Measurements from ENCODE around the gene BGLAP.

Gene BGLAP

DNA sequence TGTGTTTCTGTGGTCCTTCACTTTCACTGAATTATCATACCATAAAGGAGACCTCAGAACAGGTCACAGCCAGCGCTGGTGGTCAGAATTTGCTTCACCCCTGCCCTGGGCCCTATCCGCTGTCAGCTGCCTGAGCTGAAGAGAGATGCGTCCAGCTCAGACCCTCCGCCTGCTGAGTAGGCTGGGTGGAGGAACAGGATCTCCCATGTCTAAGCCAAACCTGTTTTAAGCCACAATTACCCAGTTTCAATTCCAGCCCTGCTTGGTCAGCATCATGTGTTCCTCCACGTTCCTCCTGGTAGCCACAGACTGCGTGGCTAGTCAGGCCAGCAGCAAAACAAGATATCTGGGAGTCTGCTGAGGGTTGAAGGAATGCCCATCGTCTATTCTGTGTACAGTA lies 13.5 kb upstream of the BGLAP start:
- no peak for DNase-seq

- no peak for DNase-seq
Observed at GRCh38 chr1:156229809-156230472, 12.0 kb upstream of the BGLAP start.

DNA sequence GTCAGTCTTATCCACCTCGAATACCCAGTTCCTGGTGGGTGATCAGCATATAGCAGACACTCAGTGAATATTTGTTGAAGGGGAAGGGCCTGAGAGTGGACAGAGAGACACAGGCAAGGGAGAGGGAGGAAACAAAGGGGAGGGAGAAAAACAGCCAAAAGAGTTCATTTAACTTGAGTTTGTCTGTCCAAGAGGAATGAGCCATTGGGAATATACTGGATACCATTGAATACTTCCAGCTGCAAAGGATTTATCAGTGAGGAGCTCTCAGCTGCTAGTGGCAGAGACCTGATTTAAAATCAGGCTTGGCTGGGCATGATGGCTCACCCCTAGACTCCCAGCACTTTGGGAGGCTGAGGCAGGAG lies 11.5 kb upstream of the BGLAP start:
- DNase-seq, result no peak

- no peak for DNase-seq
Observed at GRCh38 chr1:156232201-156232894, 9.6 kb upstream of the BGLAP start.

DNA sequence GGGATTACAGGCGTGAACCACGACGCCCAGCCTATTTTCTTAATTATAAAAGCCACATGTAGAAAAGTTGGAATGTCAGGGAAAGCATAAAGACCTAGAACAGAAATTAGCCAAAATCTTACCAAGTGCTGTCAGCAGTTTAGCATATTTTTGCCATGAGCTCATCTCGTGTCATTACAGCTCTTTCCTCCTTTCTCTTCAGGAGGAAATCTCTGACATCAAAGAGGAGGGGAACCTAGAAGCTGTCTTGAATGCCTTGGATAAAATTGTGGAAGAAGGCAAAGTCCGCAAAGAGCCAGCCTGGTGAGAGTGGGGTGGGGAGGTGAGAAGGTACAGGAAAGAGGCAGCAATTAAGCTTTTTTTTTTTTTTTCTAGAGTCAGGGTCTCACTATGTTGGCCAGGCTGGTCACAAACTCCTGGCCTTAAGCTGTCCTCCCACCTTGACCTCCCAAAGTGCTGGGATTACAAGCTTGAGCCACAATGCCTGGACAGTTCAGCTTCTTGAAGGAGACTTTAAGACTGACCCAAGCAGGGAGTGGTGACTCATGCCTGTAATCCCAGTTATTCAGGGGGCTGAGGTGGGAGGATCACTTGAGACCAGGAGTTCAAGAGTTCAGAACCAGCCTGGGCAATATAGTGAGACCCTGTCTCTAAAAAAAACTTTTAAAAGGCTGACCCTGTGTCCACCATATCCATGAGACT lies 8.4 kb upstream of the BGLAP start:
- no peak for DNase-seq

DNA sequence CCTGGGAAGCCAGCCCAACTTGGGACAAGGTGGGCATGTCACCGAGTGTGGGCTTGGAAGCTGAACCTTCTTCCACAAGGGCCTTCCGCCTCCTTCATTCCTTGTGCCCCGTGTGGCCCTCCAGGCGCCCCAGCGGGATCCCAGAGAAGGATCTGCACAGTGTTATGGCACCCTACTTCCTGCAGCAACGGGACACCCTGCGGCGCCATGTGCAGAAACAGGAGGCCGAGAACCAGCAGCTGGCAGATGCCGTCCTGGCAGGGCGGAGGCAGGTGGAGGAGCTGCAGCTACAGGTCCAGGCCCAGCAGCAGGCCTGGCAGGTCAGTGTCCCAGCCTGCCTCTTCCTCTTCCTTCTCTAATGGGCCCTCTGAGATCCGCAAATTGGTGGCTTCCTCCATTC lies 5.8 kb upstream of the BGLAP start:
- DNase-seq, result no peak

DNA sequence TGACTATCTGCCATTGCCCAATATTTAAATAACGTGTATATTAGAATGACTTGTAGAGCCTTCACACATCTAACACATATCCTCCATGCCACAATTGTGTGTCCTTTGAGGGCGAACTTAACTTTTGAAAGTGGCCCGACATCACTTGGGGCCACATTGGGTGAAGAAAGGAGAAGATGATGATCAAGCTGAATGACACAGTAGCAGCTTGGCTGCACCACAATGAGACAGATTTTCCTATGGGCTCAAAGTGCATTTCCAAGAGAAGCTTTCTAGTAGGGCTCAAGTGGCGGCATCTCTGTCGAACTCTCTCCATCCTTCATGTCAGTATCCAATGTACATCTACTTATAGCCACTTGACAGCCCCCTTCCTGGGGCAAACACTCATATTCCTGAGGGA lies 3.7 kb upstream of the BGLAP start:
- DNase-seq, result no peak

DNA sequence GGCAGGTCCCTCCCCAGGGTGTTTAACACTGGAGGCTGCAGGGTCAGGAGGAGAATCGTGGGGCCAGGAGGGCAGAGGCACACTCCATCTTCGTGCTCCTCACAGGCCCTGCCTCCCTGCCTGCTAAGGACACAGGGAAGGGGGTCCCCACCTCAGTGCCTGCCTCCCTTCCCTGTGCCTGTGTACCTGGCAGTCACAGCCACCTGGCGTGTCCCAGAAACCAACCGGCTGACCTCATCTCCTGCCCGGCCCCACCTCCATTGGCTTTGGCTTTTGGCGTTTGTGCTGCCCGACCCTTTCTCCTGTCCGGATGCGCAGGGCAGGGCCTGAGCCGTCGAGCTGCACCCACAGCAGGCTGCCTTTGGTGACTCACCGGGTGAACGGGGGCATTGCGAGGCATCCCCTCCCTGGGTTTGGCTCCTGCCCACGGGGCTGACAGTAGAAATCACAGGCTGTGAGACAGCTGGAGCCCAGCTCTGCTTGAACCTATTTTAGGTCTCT lies 623 bp upstream of the BGLAP start:
- no peak for DNase-seq

GRCh38 chr1:156242738-156243137 lies 754 bp downstream of the BGLAP start:
- DNase-seq, result no peak

DNA sequence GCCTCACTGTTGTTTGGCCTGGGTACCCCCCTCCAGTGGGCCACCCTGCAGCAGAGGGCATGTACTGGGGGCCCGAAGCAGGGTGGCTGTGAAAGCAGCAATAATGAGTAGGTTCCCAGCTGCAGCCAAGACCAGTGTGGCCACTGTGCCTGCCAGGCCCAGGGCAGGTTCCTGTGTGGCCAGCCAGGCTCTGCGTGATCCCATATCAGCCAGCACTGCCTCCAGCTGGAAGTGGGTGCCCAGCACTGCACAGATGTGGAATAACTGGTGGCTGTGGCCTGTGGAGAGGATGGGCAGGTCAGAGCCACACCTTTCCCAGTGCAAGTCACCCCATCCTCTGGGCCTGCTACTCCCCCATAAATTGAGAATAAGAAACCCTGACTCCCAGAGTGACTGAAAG lies 2.1 kb downstream of the BGLAP start:
- no peak for DNase-seq

- DNase-seq, result no peak
Observed at GRCh38 chr1:156244712-156245111, 2.7 kb downstream of the BGLAP start.

DNA sequence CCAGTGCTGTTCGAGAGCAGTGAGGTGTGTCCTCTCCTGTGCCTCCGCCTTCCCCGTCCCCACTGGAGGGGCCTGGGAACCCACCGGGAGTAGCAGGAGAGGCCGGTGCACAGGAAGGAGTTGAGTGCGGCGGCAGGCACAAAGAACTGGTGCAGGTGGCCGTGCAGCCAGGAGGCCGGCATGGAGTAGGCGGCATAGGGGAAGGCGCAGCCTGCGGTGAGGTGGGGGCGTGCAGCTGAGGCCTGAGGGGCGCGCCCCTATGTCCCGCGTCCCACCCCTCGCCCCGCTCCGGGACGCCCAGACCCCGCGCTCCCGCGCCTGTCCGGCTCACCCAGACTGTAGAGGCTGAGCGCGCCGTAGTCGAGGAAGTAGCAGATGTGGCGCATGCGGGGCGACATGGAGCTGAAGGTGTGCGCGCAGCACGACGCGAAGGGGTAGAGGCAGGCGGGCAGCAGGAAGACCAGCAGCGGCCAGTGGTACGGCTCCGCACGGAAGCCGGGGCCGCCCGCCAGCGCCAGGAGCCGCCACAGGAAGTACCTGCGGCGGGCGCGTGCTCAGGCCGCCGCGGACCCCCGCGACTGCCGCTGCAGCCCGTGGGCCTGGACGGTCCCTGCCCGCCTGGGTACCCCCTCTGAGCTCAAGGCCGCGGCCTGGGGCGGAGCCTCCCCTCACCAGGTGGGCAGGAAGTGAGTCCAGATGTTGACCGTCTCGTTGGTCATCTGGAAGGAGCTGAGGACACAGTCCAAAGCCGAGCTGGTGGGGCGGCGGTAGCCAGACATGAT lies 3.7 kb downstream of the BGLAP start:
- peak; percentile 25 to 27 for DNase-seq

DNA sequence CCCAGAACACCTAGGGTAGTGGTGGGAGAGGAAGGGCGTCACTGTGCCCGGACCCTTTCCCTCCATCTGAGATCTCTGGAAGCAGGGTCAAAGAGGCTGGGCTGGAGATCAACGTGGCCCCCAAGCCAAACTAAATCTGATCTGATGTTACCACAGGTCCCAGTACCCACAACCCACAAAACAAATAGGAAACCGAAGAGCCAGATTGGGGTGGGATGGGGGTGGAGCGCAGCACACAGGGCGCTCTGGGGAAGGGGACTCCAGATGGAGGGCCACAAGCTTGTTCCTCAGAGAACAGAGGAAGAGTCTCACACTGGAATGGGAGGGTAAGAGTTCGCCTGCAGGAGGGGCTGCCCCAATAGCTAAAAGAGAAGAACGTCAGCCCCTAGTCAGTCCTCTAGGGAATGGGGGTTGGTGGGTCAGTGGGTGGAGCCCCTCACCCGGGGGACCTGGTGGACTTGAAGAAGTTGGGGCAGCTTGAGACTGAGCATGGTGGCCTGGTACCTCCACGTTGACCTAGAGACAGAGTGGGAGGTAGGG lies 4.3 kb downstream of the BGLAP start:
- no peak for DNase-seq

DNA sequence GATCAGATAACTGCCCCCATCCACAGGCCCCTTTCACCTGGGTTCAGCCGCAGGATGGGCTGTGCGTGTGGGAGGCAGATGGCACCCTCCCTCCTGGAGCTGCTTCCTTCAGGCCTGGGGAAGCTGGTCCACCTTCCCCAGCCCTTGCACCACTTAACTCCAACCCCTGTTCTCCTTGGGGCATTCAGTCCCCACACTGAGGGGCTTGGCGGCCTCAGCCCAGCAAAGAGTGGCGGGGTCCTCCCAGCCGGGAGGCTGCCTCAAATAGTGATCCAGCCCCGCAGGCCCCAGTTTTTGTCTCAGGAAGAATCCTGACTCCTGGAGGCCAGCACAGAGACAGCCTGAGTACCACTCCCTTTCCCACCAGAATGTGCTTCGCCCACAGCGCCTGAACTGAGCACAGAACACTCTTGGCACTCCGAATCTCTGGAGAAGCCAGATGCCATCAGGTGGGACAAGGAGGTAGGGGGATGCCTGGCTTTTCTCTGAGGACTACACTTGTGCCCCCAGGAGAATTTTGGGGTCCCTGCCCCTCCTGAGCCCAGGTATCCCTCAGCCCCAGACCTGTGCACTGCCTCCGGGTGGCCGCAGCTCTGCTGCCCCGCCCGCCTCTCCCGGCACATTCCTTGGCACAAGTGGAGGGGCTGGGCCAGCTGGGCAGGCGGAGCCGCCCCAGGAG lies 4.9 kb downstream of the BGLAP start:
- no peak for DNase-seq

DNA sequence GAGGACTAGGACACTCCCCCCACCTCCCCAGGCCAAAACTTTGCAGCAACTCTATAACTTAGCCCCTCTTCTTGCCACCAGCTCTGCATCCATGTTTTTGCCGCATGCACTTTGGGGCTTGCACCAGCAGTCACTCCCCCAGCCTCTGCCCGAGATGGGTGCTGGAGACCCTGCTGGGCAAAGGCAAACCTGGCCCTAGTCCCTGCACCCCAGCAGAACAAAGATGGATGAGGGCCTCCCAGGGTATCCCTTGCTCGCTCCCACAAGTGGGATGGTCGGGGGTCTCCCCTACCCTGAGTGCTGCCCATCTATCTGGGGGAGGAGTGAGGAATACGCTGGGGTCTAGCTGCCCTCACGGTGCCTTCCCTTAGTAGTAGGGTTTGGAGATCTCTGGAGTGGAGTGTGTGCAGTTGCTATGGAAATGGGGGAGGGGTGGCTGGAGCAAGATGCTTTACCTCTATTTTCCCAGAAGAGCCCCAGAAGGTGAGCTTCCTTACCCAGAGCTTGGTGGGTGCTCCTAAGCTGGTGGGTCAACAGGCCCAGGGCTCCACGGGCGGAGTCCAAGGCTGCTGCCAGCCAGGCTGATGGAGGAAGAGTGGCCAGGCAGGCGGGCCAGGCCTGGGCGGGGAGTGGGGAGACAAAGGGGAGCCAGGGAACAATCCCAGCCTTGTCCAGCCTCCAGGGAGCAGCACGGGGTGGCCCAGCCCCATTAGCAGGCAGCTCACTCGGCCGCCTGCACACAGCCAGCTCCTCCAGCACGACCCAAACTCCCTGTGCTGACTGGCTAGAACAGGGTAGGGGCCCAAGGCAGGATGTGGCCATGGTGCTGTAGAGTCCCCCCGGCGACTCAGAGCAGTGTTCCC lies 5.7 kb downstream of the BGLAP start, which contains the start of gene PAQR6:
Gene PAQR6, minus strand, starts transcription at position 597 of the 863 bp plus-strand sequence. CDS start 1,325 bp downstream, outside the sequence.
- no peak for DNase-seq

- DNase-seq, result no peak
Observed at GRCh38 chr1:156248323-156248683, 6.3 kb downstream of the BGLAP start.

GRCh38 chr1:156249593-156249992 lies 7.6 kb downstream of the BGLAP start:
- DNase-seq, result no peak

DNA sequence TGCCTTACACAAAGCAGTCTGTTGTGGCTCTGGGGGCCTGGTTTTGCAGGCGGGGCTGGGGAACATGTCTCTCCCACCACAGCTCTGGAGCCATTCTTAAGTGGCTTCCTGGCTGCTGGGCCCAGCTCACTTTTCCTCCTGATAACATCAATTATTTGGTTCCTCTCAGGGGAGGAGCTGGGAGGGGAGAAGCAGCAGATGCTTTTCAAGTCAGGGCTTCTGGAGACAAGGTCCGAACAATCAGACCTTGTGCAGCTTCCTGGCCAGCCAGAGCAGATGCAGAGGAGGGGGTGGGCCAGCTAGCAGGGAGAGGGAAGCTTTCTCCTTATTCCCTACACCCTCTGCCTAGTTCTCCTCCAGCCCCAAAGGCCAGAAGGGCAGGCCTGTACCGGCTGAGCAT lies 9.5 kb downstream of the BGLAP start:
- DNase-seq, result no peak

GRCh38 chr1:156253634-156254033 lies 11.7 kb downstream of the BGLAP start:
- DNase-seq, result no peak

GRCh38 chr1:156257711-156258110 lies 15.7 kb downstream of the BGLAP start:
- no peak for DNase-seq

DNA sequence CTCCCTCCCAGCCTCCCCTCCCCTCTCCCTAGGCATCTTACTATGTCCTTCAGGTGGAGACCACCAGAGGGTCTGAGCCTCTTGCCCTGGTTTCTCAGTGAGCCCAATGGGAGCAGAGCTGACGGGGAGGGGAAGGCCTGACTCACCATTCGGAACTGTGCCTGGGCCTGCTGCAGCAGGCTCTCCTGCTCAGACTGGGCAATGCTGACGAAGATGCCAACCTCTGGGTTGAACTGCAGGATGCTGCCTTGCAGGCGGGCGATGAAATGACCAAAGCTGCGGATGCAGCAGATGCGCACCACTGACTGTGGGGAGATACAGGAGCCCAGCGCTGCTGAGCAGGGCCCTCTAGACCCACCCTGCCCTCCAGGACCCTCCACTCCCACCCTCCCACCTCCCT lies 16.9 kb downstream of the BGLAP start:
- no peak for DNase-seq
